ENCODE results near the gene PIGU. TPM values are rescaled to one million over a fixed set of nuclear protein-coding genes. Genes with fewer than 3 reads are reported as not detected.

The PIGU gene
- total and polyA plus RNA-seq, 12 donors, result 11.0 to 23.8 (median 14.6) TPM

DNA sequence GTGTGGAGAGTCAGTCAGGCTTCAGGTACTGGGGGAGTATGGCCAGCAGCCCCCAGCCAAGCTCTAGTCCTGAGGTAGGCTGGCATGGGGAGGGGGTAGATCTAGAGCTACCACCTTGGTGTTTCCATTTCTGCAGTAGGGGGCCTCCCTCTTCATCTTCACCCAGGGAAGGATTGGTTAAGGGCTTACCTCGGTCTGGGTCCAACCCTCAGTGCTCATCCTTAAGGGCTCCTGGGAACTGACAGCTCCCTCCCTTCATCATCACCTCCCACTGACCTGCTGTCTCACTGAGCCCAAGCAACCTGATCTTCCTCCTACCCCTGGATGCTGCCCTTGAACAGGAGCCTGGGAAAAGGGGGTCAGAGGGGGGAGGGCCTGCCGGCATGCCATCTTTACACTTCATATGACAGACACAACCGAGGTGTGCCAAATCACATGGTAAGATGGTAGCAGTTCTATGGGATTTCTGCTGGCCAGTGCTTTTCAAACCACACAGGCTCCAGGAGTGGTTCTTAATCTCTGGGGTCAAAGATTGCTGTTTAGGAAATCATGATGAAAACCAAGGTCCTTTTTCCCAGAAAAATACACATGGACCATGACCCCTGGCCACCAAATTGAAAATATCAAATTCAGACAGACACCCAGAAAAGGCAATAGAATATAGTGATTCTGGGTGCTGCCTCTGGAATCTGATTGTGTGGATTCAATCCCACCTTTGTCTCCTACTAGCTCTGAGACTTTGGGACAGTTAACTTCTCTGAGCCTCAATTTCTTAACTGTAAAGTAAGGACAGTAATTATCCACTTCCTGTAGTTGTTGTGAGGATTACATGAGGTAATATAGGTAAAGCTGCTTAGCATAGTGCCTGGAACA is 30.3 kb upstream of the PIGU start:
- 65 to 72% methylated on average over 3 of the region's 3 CpGs for WGBS, 2 donors
- H3K27me3 ChIP-seq, result no peaks in the 10 kb centered on the region
- no peaks in the 10 kb centered on the region for H3K9me3 ChIP-seq
- peaks cover 5 to 74% (median 54%) of the 10 kb centered on the region in 9 donors for H3K4me1 ChIP-seq
- peak overlapping the region in 3 of 10 donors; percentile 58 to 67 (median 59) for H3K4me3 ChIP-seq
- peak overlapping the region in 8 of 10 donors; percentile 98 to 100 (median 99) for H3K27ac ChIP-seq
- no peak for DNase-seq
- intact Hi-C loops (cut with DNase I), result loop anchor here in 9 of 10 donors (5.0 to 10.0 kb wide), 9 partner anchors 122 to 395 kb away; partner anchors contain the start of gene MAP1LC3A (in 1 of the 9)
- TF ChIP-seq, protein P1, sequence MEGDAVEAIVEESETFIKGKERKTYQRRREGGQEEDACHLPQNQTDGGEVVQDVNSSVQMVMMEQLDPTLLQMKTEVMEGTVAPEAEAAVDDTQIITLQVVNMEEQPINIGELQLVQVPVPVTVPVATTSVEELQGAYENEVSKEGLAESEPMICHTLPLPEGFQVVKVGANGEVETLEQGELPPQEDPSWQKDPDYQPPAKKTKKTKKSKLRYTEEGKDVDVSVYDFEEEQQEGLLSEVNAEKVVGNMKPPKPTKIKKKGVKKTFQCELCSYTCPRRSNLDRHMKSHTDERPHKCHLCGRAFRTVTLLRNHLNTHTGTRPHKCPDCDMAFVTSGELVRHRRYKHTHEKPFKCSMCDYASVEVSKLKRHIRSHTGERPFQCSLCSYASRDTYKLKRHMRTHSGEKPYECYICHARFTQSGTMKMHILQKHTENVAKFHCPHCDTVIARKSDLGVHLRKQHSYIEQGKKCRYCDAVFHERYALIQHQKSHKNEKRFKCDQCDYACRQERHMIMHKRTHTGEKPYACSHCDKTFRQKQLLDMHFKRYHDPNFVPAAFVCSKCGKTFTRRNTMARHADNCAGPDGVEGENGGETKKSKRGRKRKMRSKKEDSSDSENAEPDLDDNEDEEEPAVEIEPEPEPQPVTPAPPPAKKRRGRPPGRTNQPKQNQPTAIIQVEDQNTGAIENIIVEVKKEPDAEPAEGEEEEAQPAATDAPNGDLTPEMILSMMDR (IDR thresholded peaks at IDR 0.05), result no peak
- peaks cover 0 to 21% (median 5%) of the 10 kb centered on the region in 9 donors for H3K36me3 ChIP-seq
- no peak for ATAC-seq

DNA sequence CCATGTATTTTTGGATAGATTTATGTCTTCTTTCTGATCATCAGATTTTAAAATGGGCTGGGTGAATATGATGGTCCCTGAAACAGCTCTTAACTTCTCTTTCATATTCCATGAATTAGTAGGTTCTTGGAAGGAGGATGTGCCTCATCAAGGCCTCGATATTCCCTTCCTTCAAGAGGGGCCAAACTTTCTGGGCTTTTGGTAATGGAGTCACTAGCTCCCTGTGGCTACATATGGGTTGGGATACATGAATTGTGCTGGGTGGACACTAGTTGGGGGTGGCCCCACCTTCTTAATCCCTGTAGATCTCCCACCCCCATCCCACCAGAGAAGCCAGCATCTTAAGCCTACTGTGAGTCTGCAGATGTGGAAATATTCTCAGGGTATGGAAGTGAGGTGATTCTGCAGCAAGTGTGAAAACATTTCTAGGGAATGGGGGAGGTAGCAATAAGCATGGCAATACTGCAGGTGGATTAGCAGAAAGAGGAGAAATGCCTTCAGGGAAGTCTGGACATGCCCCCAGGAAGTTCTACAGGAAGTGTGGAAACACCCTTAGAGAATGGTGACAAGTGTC is 29.5 kb upstream of the PIGU start:
- Histone ChIP-seq H3K27ac (peak overlapping the region; percentile 98 to 100 (median 100)), H3K27me3 (no peaks in the 10 kb centered on the region), H3K36me3 (peaks cover 0 to 13% (median 0%) of the 10 kb centered on the region in 9 donors), H3K4me3 (peak overlapping the region in 8 of 10 donors; percentile 3 to 91 (median 74)), H3K9me3 (no peaks in the 10 kb centered on the region), H3K4me1 (peaks cover 5 to 71% (median 54%) of the 10 kb centered on the region in 9 donors)
- no peak for DNase-seq
- 75 to 88% methylated on average over 1 of the region's 1 CpG for WGBS, 2 donors
- intact Hi-C loops (cut with DNase I), result loop anchor here in 9 of 10 donors (5.0 to 10.0 kb wide), 9 partner anchors 122 to 394 kb away; partner anchors contain the start of gene MAP1LC3A (in 1 of the 9)
- ATAC-seq, result no peak
- TF ChIP-seq, protein P1 (IDR thresholded peaks at IDR 0.05), result no peak

DNA sequence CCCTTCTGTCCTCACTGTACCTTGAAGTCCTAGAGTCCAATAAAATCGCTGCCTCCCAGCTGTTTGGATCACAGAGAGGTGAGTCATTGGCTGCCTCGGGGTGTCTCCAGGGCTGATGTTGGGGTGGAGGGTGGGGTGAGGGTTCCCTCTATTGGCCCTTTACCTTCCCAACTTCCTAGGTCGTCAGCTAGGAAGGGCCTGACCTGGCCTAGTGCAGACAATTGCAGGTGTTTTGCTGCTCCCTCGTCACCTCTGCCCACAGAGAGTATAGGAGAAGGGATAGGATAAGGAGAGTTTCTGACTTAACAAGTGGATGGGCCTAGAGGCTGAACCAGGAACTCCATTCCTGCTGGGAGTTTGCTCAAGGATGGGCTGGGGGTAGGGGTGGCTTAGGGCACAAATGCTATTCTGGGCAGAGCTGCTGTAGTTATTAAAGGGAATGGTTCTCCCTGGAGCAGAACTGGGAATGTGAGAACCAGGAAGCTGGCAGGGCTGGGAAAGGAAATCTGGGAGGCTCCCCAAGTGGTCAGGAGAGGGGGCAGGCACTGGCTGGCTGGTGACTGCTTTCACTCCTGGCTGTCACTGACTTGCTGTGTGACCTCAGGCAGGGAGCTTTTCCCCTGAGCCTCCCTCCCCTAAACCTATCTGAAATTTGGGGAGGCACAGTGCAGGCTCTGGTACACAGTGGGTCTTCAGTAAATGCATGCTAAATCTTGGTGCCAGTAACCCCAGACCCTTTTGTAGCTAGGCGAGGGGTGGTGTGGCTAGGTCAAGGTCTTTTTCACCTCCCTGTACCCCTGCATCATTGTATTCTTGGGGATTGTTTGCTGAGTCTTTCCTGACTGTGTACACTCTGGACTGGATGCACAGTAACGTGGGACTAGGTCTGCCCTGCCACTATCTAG is 28.8 kb upstream of the PIGU start:
- intact Hi-C loops (cut with DNase I), result loop anchor here in 9 of 10 donors (2.0 to 10.0 kb wide), 11 partner anchors 29 to 393 kb away; partner anchors contain the start of genes MAP1LC3A (in 1 of the 9) and PIGU (in 1 of the 9)
- H3K27me3 ChIP-seq, result no peaks in the 10 kb centered on the region
- 39 to 40% methylated on average over 6 of the region's 6 CpGs for WGBS, 2 donors
- TF ChIP-seq, protein P1 (IDR thresholded peaks at IDR 0.05), result no peak
- H3K36me3 ChIP-seq, result peaks cover 0 to 6% (median 0%) of the 10 kb centered on the region in 9 donors
- peak in 6 of 8 donors; percentile 2 to 37 (median 18) for ATAC-seq
- peaks cover 5 to 64% (median 49%) of the 10 kb centered on the region in 9 donors for H3K4me1 ChIP-seq
- no peaks in the 10 kb centered on the region for H3K9me3 ChIP-seq
- H3K4me3 ChIP-seq, result peak overlapping the region; percentile 58 to 91 (median 79)
- DNase-seq, result peak; percentile 41 to 60
- peak overlapping the region; percentile 98 to 100 (median 100) for H3K27ac ChIP-seq

All from heart right ventricle (tissue), 16 donors.